H1 (cell line): Measurements from ENCODE around the gene RASGRP1. TPM values are rescaled to one million over a fixed set of nuclear protein-coding genes. Genes with fewer than 3 reads are reported as not detected.

Source experiments
- CTCF ChIA-PET: fragments of 300-600 bp; sonication (Branson Sonifier 250); formaldehyde crosslinking; loops from one replicate; lab custom pipeline; 2021; ENCODE audit not compliant: partially characterized antibody; lab: Charles Lee
- POLR2A ChIA-PET: fragments of 300-600 bp; sonication (Branson Sonifier 250); formaldehyde crosslinking; loops from one replicate; lab custom pipeline; 2021; ENCODE audit warnings: inconsistent platforms; ENCODE audit not compliant: partially characterized antibody; lab: Charles Lee
- DNase-seq, 2 experiments: peaks; one replicate each; pipeline versions ENCODE4 v3.0.0 to v3.0.0-alpha.2; 2010 to 2022; ENCODE audit warnings: low spot score in 2 of 2, low read depth in 1 of 2, mixed read lengths in 1 of 2
- FAIRE-seq: peaks from 2 replicates; lab custom pipeline; 2011; peaks lifted over from hg19 to GRCh38; lab: Jason Lieb, UNC
- H2AFZ ChIP-seq: 2 replicates; pipeline ENCODE4 v1.8.1; 2012; ENCODE audit warnings: low read length, inconsistent platforms
- H2AK5ac ChIP-seq: 2 replicates; pipeline ENCODE4 v1.6.1; 2013; ENCODE audit warnings: low read depth, low read length
- H2BK120ac ChIP-seq: replicated peaks from 2 replicates; pipeline ENCODE3; 2013; ENCODE audit warnings: low read depth, low read length, inconsistent platforms
- H2BK12ac ChIP-seq: 2 replicates; pipeline ENCODE4 v1.6.1; 2013; ENCODE audit warnings: low read depth, low read length
- H2BK15ac ChIP-seq: 2 replicates; pipeline ENCODE4 v1.6.1; 2013; ENCODE audit warnings: low read length
- H2BK20ac ChIP-seq: 2 replicates; pipeline ENCODE4 v1.6.1; 2013; ENCODE audit warnings: low read length
- H2BK5ac ChIP-seq: 2 replicates; pipeline ENCODE4 v1.6.1; 2013; ENCODE audit warnings: low read depth, low read length
- H3K14ac ChIP-seq: 2 replicates; pipeline ENCODE4 v1.6.1; 2013; ENCODE audit warnings: inconsistent platforms; ENCODE audit not compliant: insufficient read length
- H3K18ac ChIP-seq: 2 replicates; pipeline ENCODE4 v1.6.1; 2013; ENCODE audit warnings: low read length; ENCODE audit errors: extremely low read depth
- H3K23ac ChIP-seq: 2 replicates; pipeline ENCODE4 v1.6.1; 2013; ENCODE audit warnings: inconsistent platforms; ENCODE audit not compliant: insufficient read length
- H3K23me2 ChIP-seq: 2 replicates; pipeline ENCODE4 v1.6.1; 2013; ENCODE audit warnings: low read depth, low read length
- H3K27ac ChIP-seq: 2 replicates; pipeline ENCODE4 v1.6.1; 2011; ENCODE audit warnings: low read depth, low read length, inconsistent platforms
- H3K27me3 ChIP-seq, 4 experiments: replicated peaks in 1 of 4; 1 replicate in 1 of 4; 2 replicates in 3 of 4; pipeline versions ENCODE4 v1.6.1 to v1.8.1; 2011 to 2013; ENCODE audit warnings: low read length in 3 of 4, mild to moderate bottlenecking in 3 of 4, inconsistent platforms in 2 of 4, mixed read lengths in 2 of 4, moderate library complexity in 1 of 4; ENCODE audit not compliant: control insufficient read depth in 3 of 4, insufficient read depth in 3 of 4; ENCODE audit errors: extremely low read depth in 1 of 4
- H3K36me3 ChIP-seq, 4 experiments: 2 replicates each; pipeline versions ENCODE4 v1.6.1 to v1.8.1; 2011 to 2013; ENCODE audit warnings: mild to moderate bottlenecking in 4 of 4, low read length in 3 of 4, moderate library complexity in 2 of 4, control low read depth in 1 of 4, inconsistent platforms in 1 of 4; ENCODE audit not compliant: insufficient read depth in 4 of 4, control insufficient read depth in 2 of 4
- H3K4ac ChIP-seq: replicated peaks from 2 replicates; pipeline ENCODE3; 2013; ENCODE audit warnings: low read length, low read depth, mixed read lengths, inconsistent platforms; ENCODE audit not compliant: insufficient read length
- H3K4me1 ChIP-seq, 4 experiments: replicated peaks in 1 of 4; 1 replicate in 1 of 4; 2 replicates in 3 of 4; pipeline versions ENCODE4 v1.6.1 to v1.8.1; 2011 to 2013; ENCODE audit warnings: low read length in 3 of 4, inconsistent platforms in 2 of 4, mixed read lengths in 1 of 4; ENCODE audit not compliant: insufficient read depth in 4 of 4, control insufficient read depth in 3 of 4
- H3K4me2 ChIP-seq, 2 experiments: 2 replicates each; pipeline versions ENCODE4 v1.6.1 to v1.8.1; 2011 to 2013; ENCODE audit warnings: low read depth in 2 of 2, low read length in 2 of 2, control low read depth in 1 of 2, inconsistent platforms in 1 of 2, mild to moderate bottlenecking in 1 of 2; ENCODE audit not compliant: insufficient read depth in 1 of 2
- H3K4me3 ChIP-seq, 4 experiments: fragments of 200-600, 300-600 bp in 1 of 4; sonication (generic), shearing (Covaris generic), sonication (Bioruptor Twin) in 1 of 4; 2 replicates each; pipeline versions ENCODE4 v1.5.1 to v1.8.1; 2011 to 2016; ENCODE audit warnings: low read length in 4 of 4, low read depth in 3 of 4, control low read depth in 2 of 4, inconsistent platforms in 2 of 4, mild to moderate bottlenecking in 2 of 4, mixed read lengths in 1 of 4, moderate library complexity in 1 of 4; ENCODE audit not compliant: insufficient read depth in 2 of 4; ENCODE audit errors: extremely low read depth in 1 of 4
- H3K56ac ChIP-seq: replicated peaks from 2 replicates; pipeline ENCODE3; 2013; ENCODE audit warnings: low read depth, mild to moderate bottlenecking, mixed read lengths, low read length, inconsistent platforms; ENCODE audit not compliant: insufficient read length
- H3K79me1 ChIP-seq: 2 replicates; pipeline ENCODE4 v1.6.1; 2013; ENCODE audit warnings: low read depth, low read length, control low read depth
- H3K79me2 ChIP-seq, 2 experiments: 2 replicates each; pipeline versions ENCODE4 v1.6.1 to v1.8.1; 2012 to 2013; ENCODE audit warnings: low read length in 2 of 2, mild to moderate bottlenecking in 2 of 2, inconsistent platforms in 1 of 2; ENCODE audit not compliant: insufficient read depth in 2 of 2, control insufficient read depth in 1 of 2
- H3K9ac ChIP-seq, 4 experiments: replicated peaks in 1 of 4; 1 replicate in 1 of 4; 2 replicates in 3 of 4; pipeline versions ENCODE4 v1.6.1 to v1.8.1; 2011 to 2013; ENCODE audit warnings: low read depth in 3 of 4, low read length in 3 of 4, control low read depth in 2 of 4, mild to moderate bottlenecking in 2 of 4, moderate library complexity in 2 of 4, inconsistent platforms in 1 of 4; ENCODE audit errors: extremely low read depth in 1 of 4
- H3K9me3 ChIP-seq, 2 experiments: 2 replicates each; pipeline versions ENCODE4 v1.6.1 to v1.8.1; 2012 to 2013; ENCODE audit warnings: mild to moderate bottlenecking in 2 of 2, moderate library complexity in 2 of 2, control low read depth in 1 of 2, inconsistent platforms in 1 of 2, low read depth in 1 of 2, low read length in 1 of 2, mixed read lengths in 1 of 2; ENCODE audit not compliant: insufficient read depth in 2 of 2
- H4K20me1 ChIP-seq, 2 experiments: replicated peaks in 1 of 2; 2 replicates each; pipeline versions ENCODE3 to v1.8.1; 2011 to 2013; ENCODE audit warnings: inconsistent platforms in 2 of 2, low read length in 2 of 2, mild to moderate bottlenecking in 1 of 2; ENCODE audit not compliant: insufficient read depth in 2 of 2, control insufficient read depth in 1 of 2
- H4K5ac ChIP-seq: 2 replicates; pipeline ENCODE4 v1.6.1; 2013; ENCODE audit warnings: low read length, low read depth, mixed read lengths, inconsistent platforms; ENCODE audit not compliant: insufficient read length
- H4K8ac ChIP-seq: 2 replicates; pipeline ENCODE4 v1.8.0; 2013; ENCODE audit warnings: mild to moderate bottlenecking, moderate library complexity, low read length, inconsistent platforms; ENCODE audit not compliant: insufficient read depth; ENCODE audit errors: extremely low read depth
- H4K91ac ChIP-seq: replicated peaks from 2 replicates; pipeline ENCODE3; 2013; ENCODE audit warnings: low read length, mixed read lengths, inconsistent platforms; ENCODE audit not compliant: insufficient read length
- BACH1 ChIP-seq: IDR thresholded peaks from 2 replicates; pipeline ENCODE4 v1.6.1; 2012; ENCODE audit warnings: low read length, improper control_type of control experiment
- CBX8 ChIP-seq: fragments of 300-800, 300-1000 bp; sonication (generic); IDR thresholded peaks from 2 replicates; pipeline ENCODE4 v1.7.1; 2016; ENCODE audit warnings: low read depth, low read length, borderline replicate concordance
- CREB1 ChIP-seq: IDR thresholded peaks from 2 replicates; pipeline ENCODE4 v1.6.1; 2012; ENCODE audit warnings: inconsistent platforms
- FOSL1 ChIP-seq: IDR thresholded peaks from 2 replicates; pipeline ENCODE4 v1.6.1; 2011; ENCODE audit warnings: mild to moderate bottlenecking, low read depth, low read length, moderate library complexity; ENCODE audit not compliant: insufficient read depth
- HDAC2 ChIP-seq, 2 experiments: fragments of 300-600 bp in 1 of 2; sonication (generic) in 1 of 2; IDR thresholded peaks; 2 replicates each; pipeline ENCODE4 v1.6.1; 2011 to 2012; ENCODE audit warnings: low read depth in 2 of 2, low read length in 2 of 2, mild to moderate bottlenecking in 2 of 2, moderate library complexity in 2 of 2, borderline replicate concordance in 1 of 2, inconsistent platforms in 1 of 2
- RAD21 ChIP-seq, 2 experiments: IDR thresholded peaks in 1 of 2; conservative IDR thresholded peaks in 1 of 2; 2 replicates each; pipeline ENCODE4 v1.6.1; 2011; ENCODE audit warnings: low read depth in 2 of 2, low read length in 2 of 2, improper control_type of control experiment in 1 of 2, inconsistent platforms in 1 of 2, mild to moderate bottlenecking in 1 of 2, moderate library complexity in 1 of 2
- SIN3A ChIP-seq, 2 experiments: IDR thresholded peaks in 1 of 2; conservative IDR thresholded peaks in 1 of 2; 2 replicates each; pipeline ENCODE4 v1.6.1; 2011 to 2012; ENCODE audit warnings: low read length in 2 of 2, improper control_type of control experiment in 1 of 2, low read depth in 1 of 2, mild to moderate bottlenecking in 1 of 2
- SUZ12 ChIP-seq: fragments of 200-600 bp; sonication (generic); IDR thresholded peaks from 2 replicates; pipeline ENCODE4 v1.6.1; 2012; ENCODE audit warnings: mild to moderate bottlenecking, inconsistent platforms, low read length, moderate library complexity, mixed read lengths
- TAF7 ChIP-seq: optimal IDR thresholded peaks from 2 replicates; pipeline ENCODE3; 2011; ENCODE audit warnings: low read depth, mild to moderate bottlenecking, inconsistent platforms, low read length, moderate library complexity, borderline replicate concordance
- TCF12 ChIP-seq: IDR thresholded peaks from 2 replicates; pipeline ENCODE4 v1.6.1; 2011; ENCODE audit warnings: low read depth, mild to moderate bottlenecking, low read length
- ZNF274 ChIP-seq: IDR thresholded peaks from 2 replicates; pipeline ENCODE4 v1.7.0; 2012; ENCODE audit warnings: low read length, borderline replicate concordance; ENCODE audit errors: extremely low read depth
- WGBS, 2 experiments: shearing (Covaris generic) in 1 of 2; methylation state at CpG; one replicate each; pipeline versions ENCODE4 v1.1.6 to v1.1.7; 2013 to 2015; ENCODE audit warnings: low lambda C conversion rate in 2 of 2, mixed read lengths in 2 of 2, inconsistent platforms in 1 of 2, low coverage in 1 of 2, missing lambda C conversion rate in 1 of 2; ENCODE audit not compliant: insufficient replicate concordance in 2 of 2, insufficient coverage in 1 of 2, insufficient read length in 1 of 2; ENCODE audit errors: extremely low coverage in 1 of 2, missing lambda C conversion rate in 1 of 2; 5-methylcytosine and 5-hydroxymethylcytosine counted together
- polyA plus RNA-seq, 7 experiments: library from polyadenylated mRNA; depleted of rRNA in 3 of 7; stranded (reverse) in 5 of 7; unstranded in 2 of 7; fragments of >200 nt in 5 of 7; fragments of 200-250 nt in 2 of 7; gene quantifications; 1 replicate in 5 of 7; 2 replicates in 1 of 7; 4 replicates in 1 of 7; pipeline versions ENCODE4 v1.2.1 to v1.2.3, GENCODE V29; 2011 to 2013; ENCODE audit warnings: missing spikeins in 2 of 7, mixed read lengths in 2 of 7
- total RNA-seq: library from RNA; stranded (reverse); fragmentation: NEBNext Ultra II Directional; extraction: Animal tissue kit (Norgen Biotek cat#: 25700); gene quantifications from 2 replicates; pipeline ENCODE4 v1.2.1, GENCODE V29; 2021

The RASGRP1 gene
- total and polyA plus RNA-seq, 2 of the 8 experiments (the other 6 are each of a cell fraction or from before 2014, with no cell fraction given): 1.1 to 2.1 TPM

- 95% methylated on average over 1 of the region's 1 CpG; no CpG with 5 or more reads in 1 of the 2 experiments for WGBS, 2 experiments
- no peak overlapping the region for H3K27ac ChIP-seq
- CTCF ChIA-PET: interaction anchor here (1.1 kb wide), 1 partner anchor 46 kb away, joined by 4 read pairs; no protein-coding TSS in a partner anchor
- no peaks in the 10 kb centered on the region for H3K27me3 ChIP-seq
- no peak overlapping the region for H3K56ac ChIP-seq
- H2BK5ac ChIP-seq: no peak overlapping the region
- H3K9me3 ChIP-seq: no peaks in the 10 kb centered on the region
- TF ChIP-seq SUZ12 (no peak), RAD21 (IDR thresholded peaks at IDR 0.05 in 1 of 2, conservative IDR thresholded peaks at IDR 0.05 in 1 of 2; ENCODE audit: low read depth in 2 of 2, low read length in 2 of 2) (no peak), CBX8 (no peak), TCF12 (no peak), HDAC2 (IDR thresholded peaks at IDR 0.05; ENCODE audit: borderline replicate concordance in 1 of 2, low read depth in 2 of 2, low read length in 2 of 2) (no peak), SIN3A (conservative IDR thresholded peaks at IDR 0.05 in 1 of 2, IDR thresholded peaks at IDR 0.05 in 1 of 2; ENCODE audit: low read depth in 1 of 2, low read length in 2 of 2) (no peak), TAF7 (no peak), FOSL1 (no peak), CREB1 (no peak), BACH1 (no peak), ZNF274 (no peak)
- TF ChIP-seq, all 59 proteins: peak for 0
- Histone ChIP-seq H3K23me2 (no peaks in the 10 kb centered on the region), H3K23ac (no peak overlapping the region), H3K36me3 (peaks cover 0 to 12% (median 1%) of the 10 kb centered on the region in 4 experiments; a peak in 1 of 8 replicates), H2AK5ac (no peak overlapping the region), H4K91ac (no peak overlapping the region), H2BK20ac (no peak overlapping the region), H2AFZ (no peak overlapping the region), H3K79me2 (no peaks in the 10 kb centered on the region), H3K4ac (no peak overlapping the region), H4K20me1 (no peaks in the 10 kb centered on the region), H2BK15ac (no peak overlapping the region), H2BK120ac (no peak overlapping the region), H3K14ac (no peak overlapping the region), H2BK12ac (no peak overlapping the region), H3K18ac (no peak overlapping the region), H4K8ac (no peak overlapping the region), H3K4me3 (no peak overlapping the region), H3K4me1 (no peaks in the 10 kb centered on the region), H3K4me2 (no peak overlapping the region), H3K79me1 (no peaks in the 10 kb centered on the region), H4K5ac (no peak overlapping the region), H3K9ac (no peak overlapping the region)
- FAIRE-seq: no peak
- POLR2A ChIA-PET: interaction anchor here (0.9 kb wide), 1 partner anchor 33 kb away, joined by 3 read pairs; the partner anchor contains the start of gene FAM98B
- no peak for DNase-seq
Observed at GRCh38 chr15:38487378-38487777, 77.2 kb downstream of the RASGRP1 start.
